Smooth muscle cell (in vitro differentiated cells): ENCODE measurements around the gene ENSA. TPM values are rescaled to one million over a fixed set of nuclear protein-coding genes. Genes with fewer than 3 reads are reported as not detected.
A peak's percentile ranks its signal among the peaks of the same experiment; 100 is the strongest.

Source experiments
- DNase-seq: peaks from one replicate; lab custom pipeline; 2025; ENCODE audit not compliant: unreplicated experiment; lab: John Stamatoyannopoulos, UW
- H2AFZ ChIP-seq: fragments of 200-600 bp; sonication (generic); 2 replicates; pipeline ENCODE4 v1.6.0; 2016; ENCODE audit warnings: antibody characterized with exemption, low read depth, mild to moderate bottlenecking
- H3F3A ChIP-seq: fragments of 200-600 bp; sonication (generic); 2 replicates; pipeline ENCODE4 v1.6.0; 2017; ENCODE audit warnings: antibody characterized with exemption, low read depth
- H3K27ac ChIP-seq: fragments of 200-600 bp; sonication (generic); 2 replicates; pipeline ENCODE4 v1.5.1; 2016; ENCODE audit warnings: low read depth, mild to moderate bottlenecking
- H3K27me3 ChIP-seq: fragments of 200-600 bp; sonication (generic); 2 replicates; pipeline ENCODE4 v1.6.1; 2016; ENCODE audit warnings: low read depth, mild to moderate bottlenecking
- H3K36me3 ChIP-seq: fragments of 200-600 bp; sonication (generic); 2 replicates; pipeline ENCODE4 v1.5.1; 2016; ENCODE audit warnings: low read depth
- H3K4me1 ChIP-seq: fragments of 200-600 bp; sonication (generic); 2 replicates; pipeline ENCODE4 v1.5.1; 2016; ENCODE audit warnings: low read depth
- H3K4me2 ChIP-seq: fragments of 200-600 bp; sonication (generic); 2 replicates; pipeline ENCODE4 v1.6.0; 2016; ENCODE audit warnings: mild to moderate bottlenecking
- H3K4me3 ChIP-seq: fragments of 200-600 bp; sonication (generic); 2 replicates; pipeline ENCODE4 v1.5.1; 2016; ENCODE audit warnings: mild to moderate bottlenecking
- H3K79me2 ChIP-seq: fragments of 200-600 bp; sonication (generic); 2 replicates; pipeline ENCODE4 v1.6.0; 2016; ENCODE audit warnings: low read depth, mild to moderate bottlenecking
- H3K9ac ChIP-seq: fragments of 200-600 bp; sonication (generic); 2 replicates; pipeline ENCODE4 v1.6.0; 2016; ENCODE audit warnings: low read depth
- H3K9me3 ChIP-seq: fragments of 200-600 bp; sonication (generic); replicated peaks from 2 replicates; pipeline ENCODE4 v1.5.1; 2016; ENCODE audit warnings: low read depth
- H4K20me1 ChIP-seq: fragments of 200-600 bp; sonication (generic); 2 replicates; pipeline ENCODE4 v1.6.0; 2016; ENCODE audit warnings: low read depth
- WGBS: methylation state at CpG from one replicate; pipeline ENCODE4 v1.1.7; 2016; ENCODE audit warnings: low lambda C conversion rate; 5-methylcytosine and 5-hydroxymethylcytosine counted together
- polyA plus RNA-seq: library from polyadenylated mRNA; unstranded; fragments of >200 nt; fragmentation: Nextera tagmentation; extraction: Ambion mirVana; gene quantifications from 2 replicates; pipeline ENCODE4 v1.2.1, GENCODE V29; 2016
- total RNA-seq: library from RNA; depleted of rRNA; stranded (reverse); fragments of >200 nt; gene quantifications from 2 replicates; pipeline ENCODE4 v1.2.3, GENCODE V29; 2014
- TF ChIP-seq, protein P1 (sequence below): fragments of 200-600 bp; sonication (generic); IDR thresholded peaks from 2 replicates; pipeline ENCODE4 v1.5.1; 2017; ENCODE audit warnings: borderline replicate concordance, mild to moderate bottlenecking, antibody characterized with exemption; ENCODE audit not compliant: insufficient read depth, poor library complexity, severe bottlenecking

Gene ENSA
- total and polyA plus RNA-seq, 2 experiments from 2014 or later, result 31.3 to 63.5 TPM

DNA sequence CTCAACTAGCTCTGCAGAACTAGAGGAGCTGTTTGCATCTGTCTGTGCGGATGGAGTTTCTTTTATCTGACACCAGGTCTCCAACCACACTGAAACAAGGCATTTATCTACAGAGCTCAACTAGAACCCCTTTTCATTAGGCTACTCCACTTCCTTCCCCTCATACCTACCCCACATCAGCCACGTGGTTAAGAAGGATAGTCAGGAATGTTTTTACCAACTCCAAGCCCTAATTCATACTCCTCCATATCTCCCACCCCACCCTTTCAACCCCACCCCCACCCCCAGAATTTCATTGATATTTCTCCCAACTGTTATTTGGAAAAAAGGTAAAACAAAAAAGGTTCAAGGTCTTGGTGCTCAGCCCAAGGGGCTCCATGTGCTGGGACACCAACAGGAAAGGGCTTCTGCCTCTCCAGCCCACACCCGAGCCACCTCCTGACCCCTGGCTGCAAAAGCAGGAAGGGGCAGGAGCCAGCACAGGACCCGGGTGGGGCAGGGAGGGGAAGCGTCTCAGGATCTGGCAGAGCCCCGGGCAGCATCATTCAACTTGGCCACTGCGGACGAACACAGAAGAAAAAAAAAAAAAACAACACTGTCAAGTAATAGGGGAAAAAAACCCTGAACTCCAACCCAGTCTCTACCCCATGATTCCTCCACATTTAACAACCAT is 7.0 kb downstream of the ENSA start:
- H3F3A ChIP-seq, result peaks cover 25% of the 10 kb centered on the region
- no peak overlapping the region for H2AFZ ChIP-seq
- peaks cover 19% of the 10 kb centered on the region for H4K20me1 ChIP-seq
- H3K9ac ChIP-seq, result no peak overlapping the region
- no peak overlapping the region for H3K4me3 ChIP-seq
- TF ChIP-seq, protein P1, sequence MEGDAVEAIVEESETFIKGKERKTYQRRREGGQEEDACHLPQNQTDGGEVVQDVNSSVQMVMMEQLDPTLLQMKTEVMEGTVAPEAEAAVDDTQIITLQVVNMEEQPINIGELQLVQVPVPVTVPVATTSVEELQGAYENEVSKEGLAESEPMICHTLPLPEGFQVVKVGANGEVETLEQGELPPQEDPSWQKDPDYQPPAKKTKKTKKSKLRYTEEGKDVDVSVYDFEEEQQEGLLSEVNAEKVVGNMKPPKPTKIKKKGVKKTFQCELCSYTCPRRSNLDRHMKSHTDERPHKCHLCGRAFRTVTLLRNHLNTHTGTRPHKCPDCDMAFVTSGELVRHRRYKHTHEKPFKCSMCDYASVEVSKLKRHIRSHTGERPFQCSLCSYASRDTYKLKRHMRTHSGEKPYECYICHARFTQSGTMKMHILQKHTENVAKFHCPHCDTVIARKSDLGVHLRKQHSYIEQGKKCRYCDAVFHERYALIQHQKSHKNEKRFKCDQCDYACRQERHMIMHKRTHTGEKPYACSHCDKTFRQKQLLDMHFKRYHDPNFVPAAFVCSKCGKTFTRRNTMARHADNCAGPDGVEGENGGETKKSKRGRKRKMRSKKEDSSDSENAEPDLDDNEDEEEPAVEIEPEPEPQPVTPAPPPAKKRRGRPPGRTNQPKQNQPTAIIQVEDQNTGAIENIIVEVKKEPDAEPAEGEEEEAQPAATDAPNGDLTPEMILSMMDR, result no peak
- WGBS, result 75% methylated on average over 5 of the region's 8 CpGs
- peaks cover 5% of the 10 kb centered on the region for H3K79me2 ChIP-seq
- no peak for DNase-seq
- peaks cover 8% of the 10 kb centered on the region for H3K36me3 ChIP-seq
- no peak overlapping the region for H3K4me2 ChIP-seq
- no peaks in the 10 kb centered on the region for H3K4me1 ChIP-seq
- H3K27me3 ChIP-seq, result no peaks in the 10 kb centered on the region
- H3K27ac ChIP-seq, result peak overlapping the region; percentile 12
- no peaks in the 10 kb centered on the region for H3K9me3 ChIP-seq

DNA sequence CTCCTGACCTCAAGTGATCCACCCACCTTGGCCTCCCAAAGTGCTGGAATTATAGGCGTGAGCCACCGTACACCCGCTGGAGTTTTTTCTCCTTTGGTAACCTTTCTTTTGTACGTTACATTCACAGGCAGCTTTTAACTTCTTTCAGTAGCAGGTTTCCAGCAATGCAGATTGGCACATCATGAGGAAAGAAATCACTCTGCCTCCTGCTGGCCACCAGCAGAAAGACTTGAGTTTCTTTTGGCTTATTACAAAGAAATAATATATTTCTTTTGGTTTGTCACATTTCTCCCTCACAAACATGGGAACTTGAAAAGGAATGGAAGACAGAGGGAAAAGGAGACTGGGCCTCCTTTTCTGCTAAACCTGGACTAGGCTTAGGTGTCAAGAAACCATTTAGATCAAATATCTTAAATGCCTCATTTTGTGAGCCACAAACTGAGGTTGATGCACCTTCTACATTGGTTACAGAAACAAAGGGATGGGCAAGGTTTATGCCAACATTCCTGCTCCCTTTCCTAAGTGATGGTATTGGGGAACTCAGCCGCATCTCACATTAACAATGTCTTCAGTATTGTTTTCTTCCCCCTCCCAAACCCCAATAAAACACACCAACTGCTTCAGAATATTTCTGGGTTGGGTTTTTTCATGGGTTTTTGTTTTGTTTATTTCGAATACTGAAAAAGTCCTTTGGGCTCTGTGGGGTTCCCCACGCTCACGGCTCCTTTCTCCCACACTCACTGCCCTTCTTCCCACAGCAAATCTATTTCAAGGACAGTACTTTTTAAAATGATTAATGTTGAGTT is 7.7 kb downstream of the ENSA start:
- TF ChIP-seq, protein P1, result peak; percentile 68
- Histone ChIP-seq H3K27me3 (no peaks in the 10 kb centered on the region), H3F3A (peaks cover 25% of the 10 kb centered on the region), H3K27ac (no peak overlapping the region), H3K4me1 (no peaks in the 10 kb centered on the region), H3K36me3 (peaks cover 3% of the 10 kb centered on the region), H2AFZ (no peak overlapping the region), H3K9ac (no peak overlapping the region), H3K9me3 (no peaks in the 10 kb centered on the region), H3K79me2 (no peaks in the 10 kb centered on the region), H4K20me1 (peaks cover 17% of the 10 kb centered on the region), H3K4me2 (no peak overlapping the region), H3K4me3 (no peak overlapping the region)
- no peak for DNase-seq
- 86% methylated on average over 8 of the region's 8 CpGs for WGBS

DNA sequence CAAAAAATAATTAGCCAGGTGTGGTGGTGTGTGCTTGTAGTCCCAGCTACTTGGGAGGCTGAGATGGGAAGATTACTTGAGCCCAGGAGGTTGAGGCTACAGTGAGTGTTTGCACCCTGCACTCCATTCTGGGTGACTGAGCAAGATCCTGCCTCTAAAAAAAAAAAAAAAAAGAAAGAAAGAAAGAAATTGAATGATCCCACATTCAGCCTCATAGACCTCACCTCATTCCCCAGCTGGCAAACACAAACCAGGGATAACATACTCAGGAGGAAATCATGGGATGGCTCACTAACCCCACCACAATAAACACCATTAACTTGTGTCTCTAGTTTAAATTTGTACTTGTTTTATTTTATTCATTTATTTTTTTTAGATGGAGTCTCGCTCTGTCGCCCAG is 8.5 kb downstream of the ENSA start:
- peak overlapping the region; percentile 61 for H3K27ac ChIP-seq
- H3K27me3 ChIP-seq, result no peaks in the 10 kb centered on the region
- no peak overlapping the region for H3K4me3 ChIP-seq
- 96% methylated on average over 2 of the region's 2 CpGs for WGBS
- peaks cover 17% of the 10 kb centered on the region for H4K20me1 ChIP-seq
- no peaks in the 10 kb centered on the region for H3K4me1 ChIP-seq
- no peak overlapping the region for H3K4me2 ChIP-seq
- DNase-seq, result no peak
- no peak overlapping the region for H3K9ac ChIP-seq
- H2AFZ ChIP-seq, result no peak overlapping the region
- peaks cover 3% of the 10 kb centered on the region for H3K36me3 ChIP-seq
- H3K9me3 ChIP-seq, result no peaks in the 10 kb centered on the region
- TF ChIP-seq, protein P1, result no peak
- H3K79me2 ChIP-seq, result no peaks in the 10 kb centered on the region
- peaks cover 28% of the 10 kb centered on the region for H3F3A ChIP-seq
